Measurements from ENCODE around the gene PRIMA1. TPM values are rescaled to one million over a fixed set of nuclear protein-coding genes. Genes with fewer than 3 reads are reported as not detected.

Gene PRIMA1
- total RNA-seq, 1 experiment from 2014 or later: not detected

DNA sequence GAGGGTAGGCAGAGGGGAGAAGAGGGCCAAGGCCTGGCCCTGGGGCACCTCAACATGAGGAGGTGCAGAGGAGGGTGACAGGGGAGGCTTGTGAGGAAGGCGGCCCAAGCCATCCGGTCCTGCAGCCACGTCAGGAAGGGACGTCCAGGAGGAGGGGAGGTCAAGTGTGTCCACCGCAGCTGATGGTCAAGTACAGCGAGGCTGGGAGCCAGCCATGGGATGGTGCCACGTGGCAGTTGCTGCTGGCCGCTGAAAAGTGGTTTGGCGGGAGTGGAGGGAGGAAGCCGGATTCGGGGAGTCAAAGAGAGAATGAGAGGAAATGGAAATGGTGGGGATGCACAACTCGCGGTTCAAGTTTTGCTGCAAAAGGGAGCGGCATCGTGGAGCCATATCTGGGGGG, 41.2 kb downstream of the PRIMA1 start:
- Histone ChIP-seq H3K36me3 (no peaks in the 10 kb centered on the region), H3K9me3 (no peaks in the 10 kb centered on the region), H3K27me3 (no peaks in the 10 kb centered on the region), H3K4me3 (no peak overlapping the region)
- no peak for DNase-seq

DNA sequence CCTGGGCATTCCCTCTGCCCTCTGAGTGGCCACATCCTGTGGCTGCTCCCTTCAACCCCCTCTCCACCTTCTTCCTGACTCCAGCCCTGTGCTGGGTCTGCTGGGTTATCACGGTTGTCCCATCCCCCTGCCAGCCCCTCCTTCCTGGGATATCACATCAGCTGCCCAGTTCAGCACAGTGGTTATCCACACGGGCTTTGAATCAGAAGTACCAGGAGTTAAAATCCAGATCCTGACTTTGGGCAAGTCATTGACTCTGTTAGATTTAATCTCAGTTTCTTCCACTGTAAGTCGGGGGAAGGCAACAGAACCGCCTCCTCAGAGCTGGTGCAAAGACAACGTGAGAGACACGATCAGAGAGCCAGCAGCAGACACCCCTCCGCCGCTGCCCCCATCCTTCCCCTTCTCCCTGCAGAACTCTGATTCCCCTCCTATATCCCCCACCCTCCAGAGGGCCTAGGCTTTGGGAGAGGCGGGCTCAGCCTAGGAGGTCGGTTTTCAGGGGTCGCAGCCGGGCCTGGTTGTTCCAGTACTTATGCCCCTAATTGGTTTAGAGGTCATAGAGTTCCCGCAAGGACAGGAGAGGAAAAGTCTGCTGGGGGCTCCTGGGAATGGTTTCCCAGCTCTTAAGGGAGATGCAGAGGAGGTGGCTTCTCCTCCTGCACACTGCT, 42.5 kb downstream of the PRIMA1 start:
- H3K27me3 ChIP-seq: no peaks in the 10 kb centered on the region
- no peak overlapping the region for H3K4me3 ChIP-seq
- no peak for DNase-seq

DNA sequence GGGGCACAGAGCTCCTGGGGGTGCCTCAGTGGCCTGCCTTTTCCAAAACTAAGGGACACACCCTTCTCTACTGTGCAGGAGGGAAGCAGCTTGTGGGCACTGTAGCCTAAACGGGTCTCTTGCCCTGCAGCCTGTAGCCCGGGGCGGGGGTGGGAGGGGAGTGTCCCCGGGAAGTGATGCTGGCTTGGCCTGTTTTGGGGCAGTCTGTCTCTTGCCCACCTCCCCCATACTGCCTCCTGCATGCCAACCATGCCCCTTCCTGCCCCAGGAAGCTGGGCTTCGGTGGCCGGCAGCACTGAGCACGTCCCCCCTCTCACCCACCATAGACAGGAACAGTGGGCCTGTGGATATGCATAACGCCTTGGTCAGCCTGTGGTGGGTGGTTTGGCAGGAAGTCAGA, 43.4 kb downstream of the PRIMA1 start:
- no peak overlapping the region for H3K4me3 ChIP-seq
- DNase-seq: no peak
- H3K9me3 ChIP-seq: no peaks in the 10 kb centered on the region
- H3K27me3 ChIP-seq: no peaks in the 10 kb centered on the region
- H3K36me3 ChIP-seq: no peaks in the 10 kb centered on the region

More for the DNA sequence above, 42.5 kb downstream of the PRIMA1 start:
- no peaks in the 10 kb centered on the region for H3K9me3 ChIP-seq
- H3K36me3 ChIP-seq: no peaks in the 10 kb centered on the region

DNA sequence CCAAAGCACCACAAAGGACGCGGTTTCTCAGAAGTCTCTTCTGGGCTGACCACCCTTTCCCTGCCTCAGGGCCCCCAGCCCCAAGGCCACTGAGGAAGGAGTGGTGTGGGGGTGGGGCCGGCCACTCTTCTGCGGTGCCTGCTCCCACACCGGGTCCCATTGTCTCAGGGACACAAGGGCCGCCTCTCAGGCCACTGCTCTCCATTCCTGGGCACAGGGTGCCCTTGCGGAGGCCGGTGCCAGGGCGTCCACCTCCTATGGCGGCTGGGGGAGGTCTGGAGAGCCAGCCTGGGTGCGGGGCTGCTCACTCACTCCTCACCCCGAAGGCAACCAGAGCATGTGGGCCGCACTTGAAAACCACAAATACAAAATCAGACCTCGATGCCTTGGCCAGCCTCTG, 44.1 kb downstream of the PRIMA1 start:
- DNase-seq: no peak
- Histone ChIP-seq H3K27me3 (no peaks in the 10 kb centered on the region), H3K9me3 (no peaks in the 10 kb centered on the region), H3K4me3 (no peak overlapping the region), H3K36me3 (no peaks in the 10 kb centered on the region)

DNA sequence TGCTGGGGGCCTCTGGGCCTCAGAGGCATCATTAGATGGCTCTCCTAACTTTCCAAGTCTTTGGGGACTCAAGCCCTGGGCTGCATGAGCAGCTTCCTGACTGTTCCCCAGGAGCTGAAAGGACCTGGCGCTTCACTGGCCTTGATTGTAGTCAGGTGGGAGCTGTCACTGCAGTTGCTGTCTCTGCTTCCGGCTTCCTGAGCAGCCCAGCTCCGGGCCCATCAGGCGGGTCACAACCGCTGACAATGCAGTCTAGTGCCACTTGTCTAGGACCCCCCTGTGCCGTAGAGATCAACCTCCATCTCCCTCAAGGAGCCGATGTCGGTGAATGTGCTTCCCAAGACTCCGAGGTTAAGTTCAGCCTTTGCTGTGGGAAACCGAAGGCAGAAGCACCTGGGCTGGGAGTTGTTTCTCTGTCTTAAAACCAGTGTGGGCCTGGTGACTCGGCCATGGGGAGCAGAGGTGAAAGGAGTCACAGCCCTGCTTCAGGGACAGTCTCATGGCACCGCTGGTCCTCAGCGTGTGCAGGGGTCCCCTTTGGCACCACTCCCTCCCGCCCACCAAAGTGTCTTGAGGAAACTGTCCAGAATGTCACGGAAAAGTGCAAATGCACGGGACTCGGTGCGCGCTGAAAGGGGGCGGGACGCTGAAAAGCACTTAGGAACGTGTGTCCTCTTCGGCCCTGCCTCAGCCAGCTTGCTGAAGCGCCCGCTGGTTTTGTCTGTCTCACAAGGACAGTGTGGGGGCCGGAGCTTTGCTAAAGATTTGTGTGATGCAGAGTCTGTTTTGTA, 44.8 kb downstream of the PRIMA1 start:
- Histone ChIP-seq H3K9me3 (no peaks in the 10 kb centered on the region), H3K4me3 (no peak overlapping the region), H3K36me3 (no peaks in the 10 kb centered on the region), H3K27me3 (no peaks in the 10 kb centered on the region)
- no peak for DNase-seq

DNA sequence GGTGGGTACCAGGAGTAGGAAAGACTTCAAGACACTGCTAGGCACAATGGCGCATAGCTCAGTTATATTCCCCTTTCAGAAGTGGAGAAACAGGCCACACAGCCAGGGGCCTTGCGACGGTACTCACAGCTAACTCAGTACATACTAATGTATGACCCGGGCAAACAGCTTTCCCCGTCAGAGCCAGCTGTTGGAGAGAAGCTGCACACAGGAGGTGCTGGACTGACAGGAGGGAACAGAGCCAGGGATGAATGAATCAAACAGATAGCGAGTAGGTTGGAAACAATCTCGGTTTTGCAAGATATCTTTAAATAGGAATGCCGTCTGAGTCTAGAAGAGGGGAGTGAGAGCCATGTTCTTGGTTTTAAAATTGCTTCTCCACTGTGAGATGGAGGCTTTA, 45.5 kb downstream of the PRIMA1 start:
- DNase-seq: no peak
- Histone ChIP-seq H3K36me3 (no peaks in the 10 kb centered on the region), H3K9me3 (no peaks in the 10 kb centered on the region), H3K27me3 (no peaks in the 10 kb centered on the region), H3K4me3 (no peak overlapping the region)

DNA sequence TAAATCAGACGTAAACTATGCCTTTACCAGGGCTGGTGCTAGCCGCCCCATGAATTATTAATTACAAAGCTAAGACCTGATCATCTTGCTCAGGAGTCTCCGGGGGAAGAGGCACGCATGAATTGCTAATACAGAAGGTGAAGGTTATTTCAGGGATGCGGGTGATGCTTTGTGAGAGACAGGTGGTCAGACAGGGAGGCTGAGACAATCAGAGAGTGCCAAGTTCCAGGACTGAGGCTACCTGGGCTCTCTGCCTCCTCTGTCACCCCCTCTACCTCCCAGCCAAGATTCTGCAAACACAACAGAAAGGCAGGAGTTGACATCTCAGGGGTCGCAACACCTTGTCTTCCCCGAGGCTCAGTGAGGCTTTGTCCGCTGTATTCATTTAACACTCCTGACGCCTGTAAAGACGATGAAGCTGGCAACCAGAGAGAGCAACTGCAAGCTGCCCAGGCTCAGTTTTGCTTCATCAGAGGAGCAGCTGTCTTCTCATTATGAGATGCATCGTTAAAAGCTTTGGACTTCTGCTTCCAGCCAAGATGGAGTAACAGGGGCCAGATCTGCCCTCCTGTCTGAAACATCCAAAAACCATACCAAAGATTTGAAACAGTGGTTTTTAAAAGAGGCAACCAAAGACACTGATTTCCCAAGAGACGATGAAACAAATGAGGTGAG, 46.6 kb downstream of the PRIMA1 start:
- Histone ChIP-seq H3K36me3 (no peaks in the 10 kb centered on the region), H3K4me3 (no peak overlapping the region), H3K27me3 (no peaks in the 10 kb centered on the region), H3K9me3 (no peaks in the 10 kb centered on the region)
- DNase-seq: no peak

DNA sequence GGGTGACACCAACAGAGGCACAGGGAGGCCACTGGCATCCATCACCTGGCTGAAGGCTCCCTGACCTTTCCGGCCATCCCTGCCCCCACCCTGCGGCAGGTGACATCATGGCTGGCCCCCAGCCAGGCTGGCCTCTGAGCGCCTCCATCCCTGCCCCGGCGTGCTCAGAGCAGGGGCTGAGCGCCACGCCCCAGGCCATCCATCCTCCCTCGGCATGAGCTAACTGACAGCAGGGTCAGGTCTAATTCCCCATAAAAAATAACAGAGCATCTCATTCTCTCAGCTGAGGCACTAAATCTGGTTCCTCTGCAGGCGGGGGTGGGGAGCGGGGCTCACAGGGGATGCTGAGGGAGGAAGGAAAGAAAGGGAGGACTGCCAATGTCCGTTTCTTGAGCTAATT, 50.7 kb downstream of the PRIMA1 start:
- DNase-seq: no peak
- Histone ChIP-seq H3K27me3 (no peaks in the 10 kb centered on the region), H3K36me3 (no peaks in the 10 kb centered on the region), H3K9me3 (no peaks in the 10 kb centered on the region), H3K4me3 (no peak overlapping the region)

DNA sequence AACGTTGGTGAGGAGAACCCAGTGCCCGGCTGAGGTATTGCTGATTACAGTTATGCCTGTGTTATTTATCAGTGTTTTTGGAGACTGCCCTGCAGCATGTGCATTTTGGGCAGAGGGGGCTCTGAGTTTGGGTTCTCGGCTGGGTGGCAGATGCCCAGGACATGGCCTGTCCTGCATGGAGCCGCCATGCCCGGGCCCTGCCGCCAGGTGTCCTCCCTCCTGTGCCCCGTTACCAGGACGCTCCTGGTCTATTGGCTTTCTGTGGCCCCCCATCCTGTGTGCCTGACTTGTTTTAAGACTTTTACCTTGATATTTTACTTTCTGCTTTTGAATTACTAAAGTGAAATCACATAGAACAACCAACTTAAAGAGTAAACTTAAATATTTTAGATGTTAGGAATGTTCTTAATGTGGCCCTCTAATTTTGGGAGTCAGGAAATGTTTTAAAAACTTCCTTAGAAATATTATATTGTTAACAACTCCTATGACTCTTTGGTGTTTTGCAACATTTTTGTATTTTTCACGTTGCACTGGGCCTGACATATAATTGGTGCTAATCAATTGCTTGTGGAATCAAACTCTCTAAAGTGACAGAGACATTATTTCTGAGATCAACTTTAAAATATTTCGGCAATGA, 51.8 kb downstream of the PRIMA1 start:
- H3K36me3 ChIP-seq: no peaks in the 10 kb centered on the region
- no peaks in the 10 kb centered on the region for H3K9me3 ChIP-seq
- no peak overlapping the region for H3K4me3 ChIP-seq
- no peaks in the 10 kb centered on the region for H3K27me3 ChIP-seq
- DNase-seq: no peak

DNA sequence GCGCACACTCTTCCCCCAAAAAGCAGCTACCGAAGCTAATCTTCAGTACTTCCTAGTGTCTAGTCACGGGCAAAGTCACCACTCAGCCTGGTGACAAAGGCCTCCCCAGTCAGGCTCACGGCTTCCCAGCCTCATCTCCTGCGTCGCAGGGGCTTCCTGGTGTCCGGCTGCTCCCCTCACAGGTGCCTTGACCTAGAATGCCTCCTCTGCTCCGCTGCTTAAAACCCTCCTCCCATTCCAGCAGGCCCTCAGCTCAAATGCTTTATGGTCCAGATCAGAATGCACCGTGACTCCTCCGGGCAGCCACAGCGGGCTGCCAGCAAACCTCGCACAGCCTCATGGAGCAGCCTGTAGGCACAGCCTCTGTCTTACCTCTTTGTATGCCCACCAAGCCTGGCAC, 53.1 kb downstream of the PRIMA1 start:
- Histone ChIP-seq H3K36me3 (no peaks in the 10 kb centered on the region), H3K27me3 (no peaks in the 10 kb centered on the region), H3K4me3 (no peak overlapping the region), H3K9me3 (no peaks in the 10 kb centered on the region)
- no peak for DNase-seq

DNA sequence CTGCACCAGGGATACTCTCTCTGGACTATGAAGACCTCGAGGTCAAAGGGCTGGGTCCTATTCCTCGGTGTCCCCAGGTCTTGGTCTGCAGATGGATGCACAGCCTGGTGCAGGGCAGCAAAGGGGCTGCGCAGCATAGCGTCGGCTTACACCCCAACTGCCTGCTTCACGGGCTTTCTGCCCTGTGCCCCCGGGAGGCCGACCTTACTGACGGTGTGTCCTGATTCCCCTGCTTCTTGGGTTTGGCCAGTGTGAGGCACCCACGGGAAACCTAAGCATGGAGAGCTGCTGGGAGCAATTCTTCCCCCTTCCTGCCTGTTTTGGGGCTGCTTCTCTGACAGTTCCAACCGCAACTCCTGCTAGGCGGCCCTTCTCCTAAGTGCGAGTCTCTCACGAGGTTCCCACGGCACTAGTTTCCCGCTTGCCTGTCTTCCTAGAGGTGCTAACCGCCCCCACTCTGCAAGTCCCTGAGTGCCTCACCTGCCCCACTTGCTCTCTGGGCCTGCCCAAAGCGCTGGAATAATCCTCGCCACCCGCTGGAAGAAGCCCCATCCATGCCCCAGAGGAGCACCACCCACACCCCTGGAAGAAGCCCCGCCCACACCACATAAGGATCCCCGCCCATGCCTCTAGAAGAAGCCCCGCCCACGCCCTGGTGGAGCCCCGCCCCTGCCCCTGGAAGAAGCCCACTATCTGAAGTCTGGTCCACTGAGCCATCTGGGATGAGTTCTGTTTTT, 54.0 kb downstream of the PRIMA1 start:
- Histone ChIP-seq H3K4me3 (no peak overlapping the region), H3K27me3 (no peaks in the 10 kb centered on the region), H3K9me3 (no peaks in the 10 kb centered on the region), H3K36me3 (no peaks in the 10 kb centered on the region)
- no peak for DNase-seq

DNA sequence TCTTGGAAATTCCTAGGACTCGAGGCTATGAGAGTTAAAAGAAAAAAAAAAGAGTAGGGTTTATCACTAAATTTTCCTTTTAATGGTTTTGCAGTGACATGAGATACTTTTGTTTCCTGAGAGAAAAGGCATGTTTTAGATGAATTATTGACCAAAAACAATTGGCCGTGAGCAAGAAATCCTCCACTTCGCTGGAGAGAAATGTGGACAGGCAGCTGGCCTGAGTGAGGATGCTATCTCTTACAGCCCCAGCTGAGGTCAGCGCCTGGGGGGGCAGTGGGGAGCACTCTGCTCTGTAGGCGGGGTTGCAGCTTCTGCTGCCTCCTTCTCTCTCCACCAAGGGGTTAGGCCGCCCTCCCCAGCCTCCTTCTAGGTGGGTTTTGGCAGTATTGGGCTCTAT, 54.7 kb downstream of the PRIMA1 start:
- H3K27me3 ChIP-seq: no peaks in the 10 kb centered on the region
- no peaks in the 10 kb centered on the region for H3K9me3 ChIP-seq
- no peak for DNase-seq

DNA sequence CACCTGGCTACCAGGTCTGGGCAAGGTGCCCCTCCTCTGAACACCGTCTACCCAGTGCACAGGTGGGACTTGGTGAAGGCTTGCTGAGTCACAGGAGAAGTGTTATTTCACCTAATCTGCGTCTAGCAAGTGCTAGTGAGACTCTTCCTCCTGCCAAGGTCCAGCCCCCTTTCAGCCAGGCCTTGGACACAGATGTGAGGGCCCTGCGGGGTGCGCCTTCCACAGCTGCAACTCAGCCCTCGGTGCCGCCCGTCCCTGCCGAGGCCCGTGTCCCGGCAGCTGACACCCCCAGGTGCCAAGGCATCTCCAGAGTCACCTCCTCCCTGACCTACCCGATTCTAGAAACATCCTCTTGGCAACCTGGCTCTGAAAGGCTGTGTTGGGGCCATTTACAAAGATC, 55.1 kb downstream of the PRIMA1 start:
- Histone ChIP-seq H3K4me3 (no peak overlapping the region), H3K36me3 (no peaks in the 10 kb centered on the region), H3K27me3 (no peaks in the 10 kb centered on the region), H3K9me3 (no peaks in the 10 kb centered on the region)
- DNase-seq: no peak

More for the DNA sequence above, 54.7 kb downstream of the PRIMA1 start:
- no peak overlapping the region for H3K4me3 ChIP-seq
- no peaks in the 10 kb centered on the region for H3K36me3 ChIP-seq

DNA sequence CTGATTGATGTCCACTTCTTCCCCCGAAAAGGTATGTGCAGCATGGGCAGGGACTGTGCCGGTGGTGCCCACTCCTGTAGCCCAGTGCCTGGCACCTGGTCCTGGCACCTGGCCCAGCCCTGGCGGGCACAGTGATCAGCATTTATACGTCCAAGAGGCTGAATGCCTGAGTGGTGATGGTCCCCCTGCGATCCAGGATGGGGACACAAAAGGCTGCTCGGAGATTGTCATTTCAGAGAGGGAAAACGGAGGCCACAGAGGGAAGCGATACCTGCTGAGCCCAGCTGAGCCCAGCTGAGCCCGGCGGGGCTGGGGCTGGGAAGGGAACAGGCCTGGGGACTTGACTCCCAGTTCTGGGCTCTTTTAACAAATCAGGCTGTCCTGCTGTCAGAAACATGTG, 55.8 kb downstream of the PRIMA1 start:
- H3K4me3 ChIP-seq: no peak overlapping the region
- no peak for DNase-seq
- H3K36me3 ChIP-seq: no peaks in the 10 kb centered on the region
- no peaks in the 10 kb centered on the region for H3K9me3 ChIP-seq
- H3K27me3 ChIP-seq: no peaks in the 10 kb centered on the region

DNA sequence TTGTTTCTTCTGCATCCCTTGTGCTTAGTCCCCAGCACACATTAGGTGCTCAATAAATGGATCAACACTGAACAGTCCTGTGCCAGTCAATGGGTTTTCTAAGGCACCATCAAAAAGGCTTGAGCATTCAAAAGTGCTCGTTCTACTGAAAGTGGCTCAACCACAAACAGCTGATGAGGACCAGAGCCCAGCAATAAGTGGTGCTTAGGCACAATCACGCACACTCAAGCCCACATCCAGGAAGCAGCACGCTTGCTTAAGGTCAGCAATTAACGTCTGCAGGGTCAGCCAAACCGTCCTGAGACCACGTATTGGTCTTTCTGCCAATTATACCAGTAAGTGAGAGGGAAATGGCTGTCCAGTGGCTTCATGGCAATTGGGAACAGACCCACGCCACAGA, 56.5 kb downstream of the PRIMA1 start:
- H3K4me3 ChIP-seq: no peak overlapping the region
- no peaks in the 10 kb centered on the region for H3K9me3 ChIP-seq
- no peak for DNase-seq
- H3K27me3 ChIP-seq: no peaks in the 10 kb centered on the region
- no peaks in the 10 kb centered on the region for H3K36me3 ChIP-seq

DNA sequence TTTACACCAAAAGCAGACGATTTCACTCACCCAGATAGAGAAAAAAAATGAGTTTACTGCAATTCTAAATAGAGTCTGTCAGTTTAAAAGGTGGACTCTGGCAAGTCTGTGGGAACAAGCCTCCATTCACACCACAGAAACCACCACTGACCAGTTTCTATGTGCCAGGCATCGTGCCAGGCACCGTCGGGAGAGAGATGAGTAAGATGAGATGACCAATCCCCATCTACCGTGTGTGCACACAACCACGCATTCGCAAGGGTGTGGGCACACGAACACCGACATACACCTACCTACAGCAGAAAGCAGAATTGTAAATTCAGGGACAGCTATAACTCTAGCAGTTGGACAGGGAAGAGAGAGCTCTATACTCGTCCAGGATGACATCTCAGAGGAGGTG, 58.3 kb downstream of the PRIMA1 start:
- H3K27me3 ChIP-seq: no peaks in the 10 kb centered on the region
- H3K9me3 ChIP-seq: no peaks in the 10 kb centered on the region
- DNase-seq: peak; percentile 19
- H3K36me3 ChIP-seq: no peaks in the 10 kb centered on the region
- H3K4me3 ChIP-seq: no peak overlapping the region

DNA sequence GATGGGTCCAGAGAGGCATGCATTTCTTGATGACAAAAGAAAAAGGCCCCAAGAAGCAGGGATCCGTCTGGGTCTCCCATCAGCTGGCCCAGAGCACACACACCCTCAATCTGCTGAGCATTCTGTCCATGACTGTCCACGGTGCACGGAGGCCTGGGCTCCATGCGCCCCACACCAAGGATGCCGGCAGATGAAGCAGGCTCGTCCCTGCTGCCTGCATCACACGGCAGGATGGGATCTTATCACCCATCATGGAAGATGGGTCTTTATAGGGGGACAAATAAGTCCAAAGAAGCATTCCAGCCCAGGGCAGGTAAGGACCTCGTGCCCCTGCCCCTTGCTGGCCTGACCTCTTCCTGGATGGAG, 59.7 kb downstream of the PRIMA1 start:
- Histone ChIP-seq H3K36me3 (no peaks in the 10 kb centered on the region), H3K27me3 (no peaks in the 10 kb centered on the region), H3K4me3 (no peak overlapping the region), H3K9me3 (no peaks in the 10 kb centered on the region)
- no peak for DNase-seq

All from MG63 (cell line).